ENCODE results near the gene DIDO1. TPM values are rescaled to one million over a fixed set of nuclear protein-coding genes. Genes with fewer than 3 reads are reported as not detected.

Gene DIDO1
- total RNA-seq, 2 donors from 2014 or later: 51.4 to 51.5 TPM

DNA sequence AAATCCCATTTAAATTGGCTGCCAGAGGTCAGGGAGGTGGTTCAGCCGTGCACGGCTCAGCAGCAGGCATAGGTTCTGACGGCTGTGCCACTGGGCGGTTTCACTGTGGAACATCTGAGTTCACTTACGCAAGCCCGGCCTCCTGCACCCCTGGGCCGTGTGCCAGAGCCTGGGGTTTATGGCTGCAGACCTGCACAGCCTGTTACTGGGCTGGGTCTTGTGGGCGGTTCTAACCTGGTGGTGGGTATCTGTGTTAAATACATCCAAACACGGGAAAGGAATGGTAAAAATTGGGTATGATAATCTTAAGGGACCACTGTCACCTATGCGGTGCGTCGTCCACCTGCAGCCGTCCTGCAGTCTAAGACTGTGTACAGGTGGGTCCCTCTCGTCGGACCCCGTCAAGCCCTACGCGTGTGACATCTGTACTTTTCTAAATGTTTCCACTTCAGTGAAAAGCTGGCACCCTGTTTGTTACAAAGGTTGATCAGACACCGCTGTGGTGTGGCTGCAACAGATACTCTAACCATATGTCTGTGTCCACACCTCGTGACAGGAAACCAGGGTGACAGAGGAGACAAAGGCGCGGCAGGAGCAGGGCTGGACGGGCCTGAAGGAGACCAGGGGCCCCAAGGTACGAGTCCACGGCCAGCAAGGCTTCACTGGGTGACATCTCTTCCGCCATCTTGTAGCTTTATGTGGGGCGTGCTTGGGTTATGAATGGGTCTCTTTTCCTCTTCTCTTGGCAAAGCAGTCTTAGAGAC is 88.0 kb downstream of the DIDO1 start:
- no peaks in the 10 kb centered on the region for H3K4me1 Mint-ChIP-seq
- no peaks in the 10 kb centered on the region for H3K9me3 Mint-ChIP-seq
- H3K4me3 Mint-ChIP-seq: no peak overlapping the region
- peaks cover 5% of the 10 kb centered on the region for H3K27me3 Mint-ChIP-seq
- no peaks in the 10 kb centered on the region for H3K36me3 Mint-ChIP-seq (ENCODE audit: low read depth)
- H3K27ac Mint-ChIP-seq: no peak overlapping the region
- ATAC-seq (replicated peaks): peak; percentile 62

DNA sequence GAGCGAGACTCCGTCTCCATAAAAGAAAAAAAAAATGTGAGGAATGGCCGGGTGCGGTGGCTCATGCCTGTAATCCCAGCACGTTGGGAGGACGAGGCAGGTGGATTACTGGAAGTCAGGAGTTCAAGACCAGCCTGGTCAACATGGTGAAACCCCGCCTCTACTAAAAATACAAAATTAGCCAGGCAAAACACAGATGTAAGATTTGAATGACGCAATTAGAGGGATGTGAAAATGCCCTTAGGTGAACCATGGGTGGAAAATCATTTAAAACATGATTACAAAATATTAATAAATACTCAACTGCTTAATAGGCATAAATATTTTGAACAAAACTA is 88.5 kb downstream of the DIDO1 start:
- Mint-ChIP-seq H3K4me3 (no peak overlapping the region), H3K27ac (no peak overlapping the region), H3K9me3 (no peaks in the 10 kb centered on the region), H3K36me3 (ENCODE audit: low read depth) (no peaks in the 10 kb centered on the region), H3K4me1 (no peaks in the 10 kb centered on the region), H3K27me3 (peaks cover 5% of the 10 kb centered on the region)
- ATAC-seq (replicated peaks): no peak

DNA sequence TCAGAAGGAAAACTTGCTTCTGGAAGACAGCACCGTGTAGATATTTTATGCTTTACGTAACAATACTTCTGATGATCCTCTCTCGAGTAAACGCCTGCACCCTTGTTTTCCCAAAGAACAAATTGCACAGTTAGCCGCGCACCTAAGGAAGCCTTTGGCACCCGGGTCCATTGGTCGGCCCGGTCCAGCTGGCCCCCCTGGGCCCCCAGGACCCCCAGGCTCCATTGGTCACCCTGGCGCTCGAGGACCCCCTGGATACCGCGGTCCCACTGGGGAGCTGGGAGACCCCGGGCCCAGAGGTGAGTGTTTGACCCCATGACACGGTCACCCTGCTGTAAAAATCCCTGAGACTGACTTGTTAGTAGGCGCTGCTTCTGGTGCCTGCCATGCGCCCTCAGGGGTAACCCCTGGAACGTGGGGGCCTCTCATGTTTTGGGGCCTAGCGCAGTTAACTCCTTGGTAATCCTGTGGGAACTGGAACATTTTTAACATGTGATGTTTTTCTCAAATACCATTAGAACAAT is 89.3 kb downstream of the DIDO1 start:
- no peak for ATAC-seq (replicated peaks)
- H3K4me3 Mint-ChIP-seq: no peak overlapping the region
- no peaks in the 10 kb centered on the region for H3K4me1 Mint-ChIP-seq
- no peak overlapping the region for H3K27ac Mint-ChIP-seq
- H3K9me3 Mint-ChIP-seq: no peaks in the 10 kb centered on the region
- peaks cover 5% of the 10 kb centered on the region for H3K27me3 Mint-ChIP-seq
- no peaks in the 10 kb centered on the region for H3K36me3 Mint-ChIP-seq (ENCODE audit: low read depth)

DNA sequence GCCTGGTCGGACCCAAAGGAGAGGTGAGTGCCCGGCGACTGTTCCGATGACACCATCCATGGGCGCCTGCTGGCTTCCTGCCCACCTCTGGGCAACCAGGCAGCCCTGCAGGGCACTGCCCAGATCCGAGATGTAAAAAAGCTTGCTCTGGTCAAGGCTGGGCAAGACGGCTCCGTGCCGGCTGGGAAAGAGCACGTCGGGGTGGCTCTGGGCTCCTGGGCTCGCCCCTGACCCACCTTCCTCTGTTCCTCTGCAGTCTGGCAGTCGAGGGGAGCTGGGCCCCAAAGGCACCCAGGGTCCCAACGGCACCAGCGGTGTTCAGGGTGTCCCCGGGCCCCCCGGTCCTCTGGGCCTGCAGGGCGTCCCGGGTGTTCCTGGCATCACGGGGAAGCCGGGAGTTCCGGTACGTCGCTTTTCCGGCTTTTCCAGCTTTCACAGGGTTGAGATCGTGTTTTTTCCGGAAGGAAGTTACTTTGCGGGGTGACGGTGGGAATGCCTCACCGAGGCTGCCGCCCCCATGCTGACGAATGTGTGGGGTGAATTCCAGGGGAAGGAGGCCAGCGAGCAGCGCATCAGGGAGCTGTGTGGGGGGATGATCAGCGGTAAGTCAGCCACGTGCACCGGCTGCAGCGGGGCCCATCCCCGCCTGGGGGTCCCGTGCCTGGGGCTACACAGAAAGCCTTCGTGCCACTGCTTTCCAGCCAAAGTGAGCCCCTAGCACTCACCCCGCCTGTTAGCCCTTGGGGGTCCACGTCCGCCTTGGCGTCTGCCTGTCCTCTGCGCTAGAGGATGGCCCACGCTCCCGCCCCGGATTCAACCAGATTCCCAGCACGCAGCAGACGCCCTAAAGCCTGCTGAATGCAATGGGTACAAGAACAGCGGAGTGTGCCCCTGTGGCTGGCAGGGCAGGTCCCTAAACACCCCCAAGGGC is 90.1 kb downstream of the DIDO1 start:
- ATAC-seq (replicated peaks): no peak
- no peaks in the 10 kb centered on the region for H3K4me1 Mint-ChIP-seq
- no peaks in the 10 kb centered on the region for H3K9me3 Mint-ChIP-seq
- H3K27ac Mint-ChIP-seq: no peak overlapping the region
- H3K4me3 Mint-ChIP-seq: no peak overlapping the region
- H3K36me3 Mint-ChIP-seq (ENCODE audit: low read depth): no peaks in the 10 kb centered on the region
- H3K27me3 Mint-ChIP-seq: peaks cover 5% of the 10 kb centered on the region

DNA sequence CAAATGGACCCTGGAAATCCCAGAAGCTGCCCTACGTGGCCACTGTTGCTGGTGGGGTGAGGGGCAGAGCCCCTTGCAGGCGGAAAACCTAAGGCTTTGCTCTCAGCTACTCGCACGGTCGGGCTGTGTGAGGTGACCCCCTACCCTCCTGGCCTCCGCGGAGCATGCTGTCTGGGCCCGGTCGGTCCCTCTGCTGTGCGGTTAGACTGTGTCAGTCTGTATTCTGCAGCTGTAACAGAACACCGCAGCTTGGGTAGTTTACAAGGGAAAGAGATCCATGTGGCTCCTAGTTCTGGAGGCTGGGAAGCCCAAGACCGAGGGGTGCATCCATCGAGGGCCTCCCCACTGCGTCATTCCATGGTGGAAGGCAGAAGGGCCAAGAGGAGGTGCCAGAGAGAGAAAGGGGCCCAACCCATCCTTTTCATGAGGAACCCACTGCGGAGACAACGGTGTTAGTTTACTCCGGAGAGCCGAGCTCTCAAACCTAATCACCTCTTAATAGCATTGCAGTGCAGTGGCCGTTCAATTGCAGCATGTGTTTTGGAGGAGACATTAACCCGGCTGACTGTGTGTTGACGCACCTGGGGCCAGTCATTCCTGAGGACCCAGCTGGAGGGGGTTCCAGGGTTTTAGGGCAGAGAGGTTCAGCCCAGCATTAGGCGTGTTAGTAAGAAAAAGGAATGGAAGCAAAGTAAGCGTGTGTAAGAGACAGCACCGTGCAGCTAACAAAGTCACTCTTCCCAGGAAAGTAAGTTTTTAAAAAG is 91.2 kb downstream of the DIDO1 start:
- H3K36me3 Mint-ChIP-seq (ENCODE audit: low read depth): no peaks in the 10 kb centered on the region
- peaks cover 5% of the 10 kb centered on the region for H3K27me3 Mint-ChIP-seq
- H3K4me3 Mint-ChIP-seq: no peak overlapping the region
- ATAC-seq (replicated peaks): no peak
- no peaks in the 10 kb centered on the region for H3K9me3 Mint-ChIP-seq
- H3K4me1 Mint-ChIP-seq: no peaks in the 10 kb centered on the region
- H3K27ac Mint-ChIP-seq: no peak overlapping the region

DNA sequence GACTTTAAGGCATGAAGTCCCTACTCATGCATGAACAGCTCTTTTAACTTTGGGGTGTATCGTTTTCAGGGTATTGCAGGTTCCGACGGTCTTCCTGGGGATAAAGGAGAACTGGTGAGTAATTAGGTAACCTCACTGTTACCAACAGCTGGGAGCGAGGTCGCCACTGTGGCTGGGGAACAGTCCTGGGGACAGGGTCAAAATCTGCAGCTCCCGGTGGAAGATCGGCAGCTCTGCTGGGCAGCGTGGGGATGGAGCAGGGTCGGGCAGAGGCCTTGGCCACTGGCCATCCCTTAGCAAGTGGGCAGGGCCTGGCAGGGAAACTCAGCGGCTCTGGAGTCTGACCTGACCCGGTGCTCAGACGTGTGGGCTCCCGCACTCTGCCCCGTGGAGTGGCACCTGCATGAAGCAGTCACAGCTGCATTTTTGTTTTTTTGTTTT is 93.3 kb downstream of the DIDO1 start:
- Mint-ChIP-seq H3K27me3 (peaks cover 5% of the 10 kb centered on the region), H3K4me1 (no peaks in the 10 kb centered on the region), H3K27ac (no peak overlapping the region), H3K4me3 (no peak overlapping the region), H3K9me3 (no peaks in the 10 kb centered on the region), H3K36me3 (ENCODE audit: low read depth) (no peaks in the 10 kb centered on the region)
- ATAC-seq (replicated peaks): no peak

DNA sequence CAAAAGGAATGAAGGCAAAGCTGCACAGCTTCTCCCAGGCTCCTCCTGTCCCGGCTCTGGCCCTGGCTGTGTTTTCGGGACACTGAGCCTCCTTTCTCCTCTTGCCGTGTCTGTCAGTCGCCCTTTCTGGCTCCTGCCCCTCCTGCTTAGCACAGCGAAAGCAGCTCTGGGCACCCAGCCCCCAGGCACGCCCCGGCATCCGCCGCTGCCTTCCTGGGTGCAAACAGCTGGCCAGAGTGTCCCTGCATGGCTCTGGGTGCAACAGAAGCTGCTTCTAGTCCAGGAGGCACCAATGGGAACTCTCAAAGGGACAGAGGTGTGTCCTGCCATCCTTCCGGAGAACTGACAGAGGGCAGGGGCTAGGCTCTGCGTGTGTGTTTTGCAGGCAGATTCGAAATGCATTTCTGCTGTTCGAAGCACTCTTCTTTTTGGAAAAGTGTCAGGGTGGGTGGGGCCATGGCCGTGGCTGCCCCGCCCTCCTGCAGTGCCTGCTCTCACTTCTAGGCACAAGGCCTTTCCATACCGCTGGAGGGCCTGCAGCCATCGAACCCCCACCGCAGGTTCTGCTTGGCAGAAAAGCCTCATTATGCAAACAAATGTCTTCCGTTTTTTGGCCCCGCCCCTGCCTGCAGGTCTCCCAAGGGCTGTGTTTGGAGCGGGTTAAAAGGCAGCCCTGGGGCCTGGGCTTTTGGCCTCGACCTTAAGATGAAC is 93.9 kb downstream of the DIDO1 start:
- no peaks in the 10 kb centered on the region for H3K9me3 Mint-ChIP-seq
- H3K36me3 Mint-ChIP-seq (ENCODE audit: low read depth): no peaks in the 10 kb centered on the region
- H3K4me3 Mint-ChIP-seq: no peak overlapping the region
- H3K4me1 Mint-ChIP-seq: no peaks in the 10 kb centered on the region
- H3K27ac Mint-ChIP-seq: no peak overlapping the region
- no peak for ATAC-seq (replicated peaks)
- H3K27me3 Mint-ChIP-seq: peaks cover 5% of the 10 kb centered on the region

DNA sequence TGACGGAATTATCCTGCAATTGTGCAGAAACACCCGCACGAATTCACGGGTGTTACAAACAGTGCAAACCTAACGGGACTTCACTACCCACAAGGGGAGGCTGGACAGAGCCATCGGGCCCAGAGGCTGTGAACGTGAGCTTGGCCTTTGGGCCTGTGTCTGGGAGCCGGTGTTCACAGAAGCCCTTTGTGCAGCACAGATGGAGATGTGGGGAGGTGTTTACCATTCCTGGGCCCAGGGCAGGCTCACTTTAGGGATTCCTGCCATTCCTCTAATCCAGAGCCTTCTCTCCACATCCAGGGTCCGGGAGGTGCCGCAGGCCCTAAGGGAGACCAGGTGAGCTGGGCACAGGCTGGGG is 94.5 kb downstream of the DIDO1 start:
- H3K27me3 Mint-ChIP-seq: peaks cover 5% of the 10 kb centered on the region
- H3K4me3 Mint-ChIP-seq: no peak overlapping the region
- H3K4me1 Mint-ChIP-seq: no peaks in the 10 kb centered on the region
- no peak overlapping the region for H3K27ac Mint-ChIP-seq
- H3K9me3 Mint-ChIP-seq: no peaks in the 10 kb centered on the region
- H3K36me3 Mint-ChIP-seq (ENCODE audit: low read depth): no peaks in the 10 kb centered on the region
- no peak for ATAC-seq (replicated peaks)

DNA sequence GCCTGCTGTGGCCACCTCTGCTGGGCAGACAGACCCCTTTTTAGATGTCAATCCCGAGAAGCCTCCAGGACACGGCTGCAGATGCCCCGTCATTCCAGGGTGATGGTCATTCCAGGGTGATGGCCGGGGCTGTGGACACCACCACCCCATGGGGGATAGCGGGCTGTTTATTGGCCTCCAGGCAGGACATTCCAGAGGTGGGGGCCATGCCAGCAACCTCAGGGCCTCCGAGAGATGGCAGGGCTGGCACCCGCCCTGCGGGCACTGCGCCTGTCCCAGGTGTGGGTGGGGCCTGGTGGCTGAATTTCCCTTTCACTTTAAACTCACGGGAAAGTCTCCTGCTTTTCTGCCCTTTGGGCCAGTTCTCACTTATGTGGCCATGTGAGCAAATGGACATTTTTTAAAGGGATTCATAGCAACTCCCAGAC is 94.9 kb downstream of the DIDO1 start:
- Mint-ChIP-seq H3K4me3 (no peak overlapping the region), H3K27ac (no peak overlapping the region), H3K4me1 (no peaks in the 10 kb centered on the region), H3K27me3 (peaks cover 5% of the 10 kb centered on the region), H3K9me3 (no peaks in the 10 kb centered on the region), H3K36me3 (ENCODE audit: low read depth) (no peaks in the 10 kb centered on the region)
- no peak for ATAC-seq (replicated peaks)

DNA sequence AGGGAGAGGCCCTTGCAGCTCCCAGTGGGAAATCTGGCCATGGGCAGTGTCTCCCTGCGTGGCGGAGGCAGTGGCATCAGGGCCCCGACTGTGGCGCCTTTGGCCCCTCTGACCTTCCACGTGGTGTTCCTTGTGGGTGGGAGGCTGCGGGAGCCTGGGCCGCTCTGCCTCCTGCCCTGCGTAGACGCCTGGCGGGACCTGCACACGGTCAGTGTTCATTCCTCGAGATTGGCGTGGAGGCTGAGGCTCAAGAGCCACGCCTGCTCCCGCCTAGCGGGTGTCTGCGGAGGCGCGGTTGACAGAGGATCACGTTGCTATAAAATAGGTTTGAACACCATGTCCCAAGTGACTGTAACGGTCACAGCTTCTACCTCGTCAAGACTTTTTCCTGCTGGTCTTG is 95.5 kb downstream of the DIDO1 start:
- Mint-ChIP-seq H3K4me3 (no peak overlapping the region), H3K9me3 (no peaks in the 10 kb centered on the region), H3K27me3 (peaks cover 5% of the 10 kb centered on the region), H3K27ac (no peak overlapping the region), H3K36me3 (ENCODE audit: low read depth) (no peaks in the 10 kb centered on the region), H3K4me1 (no peaks in the 10 kb centered on the region)
- no peak for ATAC-seq (replicated peaks)

DNA sequence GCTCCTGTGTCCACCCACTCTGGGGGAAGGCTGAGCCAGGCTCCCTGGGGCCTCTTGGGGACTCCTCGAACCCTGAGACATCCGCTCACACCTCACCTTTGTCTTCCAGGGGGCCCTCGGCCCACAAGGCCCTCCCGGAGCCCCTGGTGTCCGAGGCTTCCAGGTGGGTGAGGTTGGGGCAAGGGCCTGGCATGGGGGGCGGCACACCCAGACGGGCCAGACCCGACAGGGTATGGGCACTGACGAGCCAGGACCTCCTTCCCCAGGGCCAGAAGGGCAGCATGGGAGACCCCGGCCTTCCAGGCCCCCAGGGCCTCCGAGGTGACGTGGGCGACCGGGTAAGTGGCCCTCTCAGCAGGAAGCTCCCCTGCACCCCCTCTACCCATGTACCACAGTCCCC is 96.1 kb downstream of the DIDO1 start:
- no peaks in the 10 kb centered on the region for H3K4me1 Mint-ChIP-seq
- H3K4me3 Mint-ChIP-seq: no peak overlapping the region
- no peak for ATAC-seq (replicated peaks)
- H3K27me3 Mint-ChIP-seq: no peaks in the 10 kb centered on the region
- H3K9me3 Mint-ChIP-seq: no peaks in the 10 kb centered on the region
- H3K36me3 Mint-ChIP-seq (ENCODE audit: low read depth): no peaks in the 10 kb centered on the region
- no peak overlapping the region for H3K27ac Mint-ChIP-seq

DNA sequence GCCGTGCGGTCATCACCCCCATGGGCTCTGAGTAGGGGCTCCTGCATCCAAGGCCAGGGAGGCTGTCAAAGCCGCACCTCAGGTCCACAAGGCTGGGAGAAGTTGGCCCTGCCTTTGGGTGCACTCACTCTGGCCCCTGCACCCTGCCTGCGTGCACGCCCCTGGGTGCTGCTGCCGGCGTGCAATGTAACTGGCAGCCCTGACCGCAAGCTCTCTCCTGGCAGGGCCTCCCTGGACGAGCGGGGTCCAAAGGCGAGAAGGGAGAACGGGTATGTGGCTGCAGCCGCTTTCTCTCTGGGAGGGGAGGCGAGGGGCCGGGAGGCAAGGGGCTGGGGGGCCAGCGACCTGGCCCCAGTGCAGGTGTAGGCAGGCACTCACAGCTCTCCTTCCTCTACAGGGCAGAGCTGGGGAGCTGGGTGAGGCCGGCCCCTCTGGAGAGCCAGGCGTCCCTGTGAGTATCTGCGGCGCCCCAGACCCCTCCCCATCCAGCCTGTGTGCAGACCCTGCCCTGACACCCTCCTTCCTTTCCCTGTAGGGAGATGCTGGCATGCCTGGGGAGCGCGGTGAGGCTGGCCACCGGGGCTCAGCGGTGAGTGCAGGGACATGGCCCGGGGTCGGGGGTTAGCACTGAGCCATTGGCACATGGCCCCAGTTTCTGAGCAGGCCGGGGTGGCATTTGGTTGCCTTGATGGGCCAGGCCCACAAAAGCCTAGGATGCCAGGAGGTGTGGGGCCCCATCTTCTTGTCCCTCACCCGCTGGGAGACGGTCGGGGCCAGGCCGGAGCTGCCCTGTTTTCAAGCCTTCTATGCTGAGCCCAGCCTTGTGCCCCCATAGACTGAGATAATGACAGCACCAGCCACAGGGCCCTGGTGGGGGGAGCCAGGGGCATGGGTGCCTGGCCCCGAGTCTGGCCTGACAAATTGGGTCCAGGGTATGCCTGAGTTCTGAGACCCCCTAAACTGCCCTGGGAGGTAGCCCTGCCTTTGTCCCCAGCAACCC is 96.8 kb downstream of the DIDO1 start:
- Mint-ChIP-seq H3K36me3 (ENCODE audit: low read depth) (no peaks in the 10 kb centered on the region), H3K9me3 (no peaks in the 10 kb centered on the region), H3K4me1 (no peaks in the 10 kb centered on the region), H3K27me3 (no peaks in the 10 kb centered on the region), H3K4me3 (no peak overlapping the region), H3K27ac (no peak overlapping the region)
- ATAC-seq (replicated peaks): no peak
